ENCODE data around the gene KIF5A. TPM values are rescaled to one million over a fixed set of nuclear protein-coding genes. Genes with fewer than 3 reads are reported as not detected.

KIF5A gene
- polyA plus RNA-seq, 1 of the 3 experiments (the other 2 are of a cell fraction), result 6.2 TPM

GRCh38 chr12:57535764-57536596 lies 13.9 kb upstream of the KIF5A start:
- Histone ChIP-seq H3K27ac (ENCODE audit: low read depth in 2 of 2, low read length in 1 of 2) (no peak overlapping the region), H3K9me3 (no peaks in the 10 kb centered on the region), H3K4me3 (ENCODE audit: low read depth in 2 of 2, low read length in 1 of 2) (no peak overlapping the region), H3K27me3 (ENCODE audit: insufficient read depth) (no peaks in the 10 kb centered on the region), H3K4me1 (ENCODE audit: control insufficient read depth in 1 of 2, insufficient read depth in 2 of 2, low read depth in 1 of 2, low read length in 1 of 2) (no peaks in the 10 kb centered on the region), H3K4me2 (no peak overlapping the region), H2AFZ (ENCODE audit: low read depth) (no peak overlapping the region), H4K20me1 (ENCODE audit: insufficient read depth) (peaks cover 5% of the 10 kb centered on the region; the same call in 1 of the 2 replicates), H3K36me3 (replicated peaks in 1 of 2; ENCODE audit: control insufficient read depth in 1 of 2, insufficient read depth in 2 of 2, low read length in 1 of 2) (peaks cover 58 to 83% of the 10 kb centered on the region in 2 experiments), H3K9ac (no peak overlapping the region), H3K79me2 (ENCODE audit: insufficient read depth) (peaks cover 27% of the 10 kb centered on the region), H3K9me2 (no peaks in the 10 kb centered on the region), H3F3A (replicated peaks; ENCODE audit: insufficient read depth) (peaks cover 13% of the 10 kb centered on the region)
- ChIA-PET CTCF (interaction anchor here (0.8 to 1.5 kb wide), 5 partner anchors 11 to 157 kb away, joined by 3 to 7 read pairs (median 3); partner anchors contain the start of genes B4GALNT1 and DCTN2), POLR2A (interaction anchor here (1.2 kb wide), 1 partner anchor 10 kb away, joined by 3 read pairs; no protein-coding TSS in a partner anchor)
- 78% methylated on average over 6 of the region's 6 CpGs for WGBS (ENCODE audit: low lambda C conversion rate)
- DNase-seq, result no peak
- TF ChIP-seq GATA2 (CRISPR knock-in tag; IDR thresholded peaks at IDR 0.05) (no peak), RFX5 (IDR thresholded peaks at IDR 0.05; ENCODE audit: low read length) (no peak), USF2 (IDR thresholded peaks at IDR 0.05; ENCODE audit: borderline replicate concordance, low read depth, low read length) (no peak), RCOR1 (IDR thresholded peaks at IDR 0.05; ENCODE audit: low read length) (no peak), CHD2 (IDR thresholded peaks at IDR 0.05; ENCODE audit: low read length, partially characterized antibody) (no peak), POLR2AphosphoS5 (IDR thresholded peaks at IDR 0.05; ENCODE audit: low read depth, low read length) (no peak), FOXM1 (IDR thresholded peaks at IDR 0.05; ENCODE audit: low read depth) (no peak), GABPA (IDR thresholded peaks at IDR 0.05; ENCODE audit: low read depth) (no peak), EZH2phosphoT487 (IDR thresholded peaks at IDR 0.05; ENCODE audit: borderline replicate concordance, low read depth) (no peak), YY1 (IDR thresholded peaks at IDR 0.05; ENCODE audit: low read depth) (no peak), EP300 (IDR thresholded peaks at IDR 0.05; ENCODE audit: borderline replicate concordance in 1 of 2, low read depth in 1 of 2, low read length in 1 of 2) (no peak), MAX (IDR thresholded peaks at IDR 0.05; ENCODE audit: low read depth) (no peak), TCF12 (IDR thresholded peaks at IDR 0.05) (no peak)
- TF ChIP-seq, protein P1, sequence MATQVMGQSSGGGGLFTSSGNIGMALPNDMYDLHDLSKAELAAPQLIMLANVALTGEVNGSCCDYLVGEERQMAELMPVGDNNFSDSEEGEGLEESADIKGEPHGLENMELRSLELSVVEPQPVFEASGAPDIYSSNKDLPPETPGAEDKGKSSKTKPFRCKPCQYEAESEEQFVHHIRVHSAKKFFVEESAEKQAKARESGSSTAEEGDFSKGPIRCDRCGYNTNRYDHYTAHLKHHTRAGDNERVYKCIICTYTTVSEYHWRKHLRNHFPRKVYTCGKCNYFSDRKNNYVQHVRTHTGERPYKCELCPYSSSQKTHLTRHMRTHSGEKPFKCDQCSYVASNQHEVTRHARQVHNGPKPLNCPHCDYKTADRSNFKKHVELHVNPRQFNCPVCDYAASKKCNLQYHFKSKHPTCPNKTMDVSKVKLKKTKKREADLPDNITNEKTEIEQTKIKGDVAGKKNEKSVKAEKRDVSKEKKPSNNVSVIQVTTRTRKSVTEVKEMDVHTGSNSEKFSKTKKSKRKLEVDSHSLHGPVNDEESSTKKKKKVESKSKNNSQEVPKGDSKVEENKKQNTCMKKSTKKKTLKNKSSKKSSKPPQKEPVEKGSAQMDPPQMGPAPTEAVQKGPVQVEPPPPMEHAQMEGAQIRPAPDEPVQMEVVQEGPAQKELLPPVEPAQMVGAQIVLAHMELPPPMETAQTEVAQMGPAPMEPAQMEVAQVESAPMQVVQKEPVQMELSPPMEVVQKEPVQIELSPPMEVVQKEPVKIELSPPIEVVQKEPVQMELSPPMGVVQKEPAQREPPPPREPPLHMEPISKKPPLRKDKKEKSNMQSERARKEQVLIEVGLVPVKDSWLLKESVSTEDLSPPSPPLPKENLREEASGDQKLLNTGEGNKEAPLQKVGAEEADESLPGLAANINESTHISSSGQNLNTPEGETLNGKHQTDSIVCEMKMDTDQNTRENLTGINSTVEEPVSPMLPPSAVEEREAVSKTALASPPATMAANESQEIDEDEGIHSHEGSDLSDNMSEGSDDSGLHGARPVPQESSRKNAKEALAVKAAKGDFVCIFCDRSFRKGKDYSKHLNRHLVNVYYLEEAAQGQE (IDR thresholded peaks at IDR 0.05; ENCODE audit: low read depth, low read length), result no peak
